ENCODE measurements around the gene KIF3C. TPM values are rescaled to one million over a fixed set of nuclear protein-coding genes. Genes with fewer than 3 reads are reported as not detected.

Gene KIF3C
- total RNA-seq, 1 experiment from 2014 or later: 55.7 TPM

- intact Hi-C loops (cut with micrococcal nuclease; ENCODE audit: unreplicated experiment) (no loop called here), in situ Hi-C loops (cut with HindIII; ENCODE audit: low pct_unique_long_range_greater_than_20kb, low sequenced_read_pairs) (no loop called here)
- Histone ChIP-seq H3K27me3 (ENCODE audit: control insufficient read depth, insufficient read depth, low read length) (no peaks in the 10 kb centered on the region), H3K4me1 (ENCODE audit: control insufficient read depth, insufficient read depth, low read length) (peaks cover 29% of the 10 kb centered on the region), H3K36me3 (ENCODE audit: control insufficient read depth, insufficient read depth, low read length) (no peaks in the 10 kb centered on the region), H3K9me3 (ENCODE audit: control insufficient read depth, insufficient read depth, low read depth, low read length) (peaks cover 4% of the 10 kb centered on the region; the same call in 1 of the 2 replicates), H3K4me3 (ENCODE audit: low read depth in 2 of 2, low read length in 2 of 2) (no peak overlapping the region), H3K27ac (ENCODE audit: low read length) (peak overlapping the region; percentile 76)
- no peak for ATAC-seq
- POLR2A ChIA-PET: interaction anchor here (0.6 kb wide), 1 partner anchor 27 kb away, joined by 3 read pairs; no protein-coding TSS in a partner anchor
- no peak for DNase-seq (ENCODE audit: low read depth, low spot score)
- TF ChIP-seq, protein P1, sequence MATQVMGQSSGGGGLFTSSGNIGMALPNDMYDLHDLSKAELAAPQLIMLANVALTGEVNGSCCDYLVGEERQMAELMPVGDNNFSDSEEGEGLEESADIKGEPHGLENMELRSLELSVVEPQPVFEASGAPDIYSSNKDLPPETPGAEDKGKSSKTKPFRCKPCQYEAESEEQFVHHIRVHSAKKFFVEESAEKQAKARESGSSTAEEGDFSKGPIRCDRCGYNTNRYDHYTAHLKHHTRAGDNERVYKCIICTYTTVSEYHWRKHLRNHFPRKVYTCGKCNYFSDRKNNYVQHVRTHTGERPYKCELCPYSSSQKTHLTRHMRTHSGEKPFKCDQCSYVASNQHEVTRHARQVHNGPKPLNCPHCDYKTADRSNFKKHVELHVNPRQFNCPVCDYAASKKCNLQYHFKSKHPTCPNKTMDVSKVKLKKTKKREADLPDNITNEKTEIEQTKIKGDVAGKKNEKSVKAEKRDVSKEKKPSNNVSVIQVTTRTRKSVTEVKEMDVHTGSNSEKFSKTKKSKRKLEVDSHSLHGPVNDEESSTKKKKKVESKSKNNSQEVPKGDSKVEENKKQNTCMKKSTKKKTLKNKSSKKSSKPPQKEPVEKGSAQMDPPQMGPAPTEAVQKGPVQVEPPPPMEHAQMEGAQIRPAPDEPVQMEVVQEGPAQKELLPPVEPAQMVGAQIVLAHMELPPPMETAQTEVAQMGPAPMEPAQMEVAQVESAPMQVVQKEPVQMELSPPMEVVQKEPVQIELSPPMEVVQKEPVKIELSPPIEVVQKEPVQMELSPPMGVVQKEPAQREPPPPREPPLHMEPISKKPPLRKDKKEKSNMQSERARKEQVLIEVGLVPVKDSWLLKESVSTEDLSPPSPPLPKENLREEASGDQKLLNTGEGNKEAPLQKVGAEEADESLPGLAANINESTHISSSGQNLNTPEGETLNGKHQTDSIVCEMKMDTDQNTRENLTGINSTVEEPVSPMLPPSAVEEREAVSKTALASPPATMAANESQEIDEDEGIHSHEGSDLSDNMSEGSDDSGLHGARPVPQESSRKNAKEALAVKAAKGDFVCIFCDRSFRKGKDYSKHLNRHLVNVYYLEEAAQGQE (IDR thresholded peaks at IDR 0.05; ENCODE audit: insufficient read depth in 1 of 2, low read depth in 2 of 2, low read length in 1 of 2): no peak
- TF ChIP-seq TCF7L2 (IDR thresholded peaks at IDR 0.05; ENCODE audit: low read depth, low read length): no peak
- no peak for TF ChIP-seq SIN3A (IDR thresholded peaks at IDR 0.05; ENCODE audit: borderline replicate concordance, insufficient read depth, low read depth, low read length)
- TF ChIP-seq, protein P2, sequence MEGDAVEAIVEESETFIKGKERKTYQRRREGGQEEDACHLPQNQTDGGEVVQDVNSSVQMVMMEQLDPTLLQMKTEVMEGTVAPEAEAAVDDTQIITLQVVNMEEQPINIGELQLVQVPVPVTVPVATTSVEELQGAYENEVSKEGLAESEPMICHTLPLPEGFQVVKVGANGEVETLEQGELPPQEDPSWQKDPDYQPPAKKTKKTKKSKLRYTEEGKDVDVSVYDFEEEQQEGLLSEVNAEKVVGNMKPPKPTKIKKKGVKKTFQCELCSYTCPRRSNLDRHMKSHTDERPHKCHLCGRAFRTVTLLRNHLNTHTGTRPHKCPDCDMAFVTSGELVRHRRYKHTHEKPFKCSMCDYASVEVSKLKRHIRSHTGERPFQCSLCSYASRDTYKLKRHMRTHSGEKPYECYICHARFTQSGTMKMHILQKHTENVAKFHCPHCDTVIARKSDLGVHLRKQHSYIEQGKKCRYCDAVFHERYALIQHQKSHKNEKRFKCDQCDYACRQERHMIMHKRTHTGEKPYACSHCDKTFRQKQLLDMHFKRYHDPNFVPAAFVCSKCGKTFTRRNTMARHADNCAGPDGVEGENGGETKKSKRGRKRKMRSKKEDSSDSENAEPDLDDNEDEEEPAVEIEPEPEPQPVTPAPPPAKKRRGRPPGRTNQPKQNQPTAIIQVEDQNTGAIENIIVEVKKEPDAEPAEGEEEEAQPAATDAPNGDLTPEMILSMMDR (IDR thresholded peaks at IDR 0.05): no peak
- TF ChIP-seq POLR2AphosphoS5 (IDR thresholded peaks at IDR 0.05; ENCODE audit: low read depth, low read length): no peak
- BruUV-seq (replicated peaks): no TSS peak
- CTCF ChIA-PET: interaction anchor here (0.6 to 0.9 kb wide), 2 partner anchors 13 to 19 kb away, joined by 3 to 4 read pairs; no protein-coding TSS in a partner anchor
Measured at GRCh38 chr2:26010943-26011342, 28.6 kb upstream of the KIF3C start.

GRCh38 chr2:26009567-26009963 lies 27.3 kb upstream of the KIF3C start:
- H3K27ac ChIP-seq (ENCODE audit: low read length): no peak overlapping the region
- TF ChIP-seq TCF7L2 (IDR thresholded peaks at IDR 0.05; ENCODE audit: low read depth, low read length) (no peak), SIN3A (IDR thresholded peaks at IDR 0.05; ENCODE audit: borderline replicate concordance, insufficient read depth, low read depth, low read length) (no peak), POLR2AphosphoS5 (IDR thresholded peaks at IDR 0.05; ENCODE audit: low read depth, low read length) (no peak)
- TF ChIP-seq, protein P2 (IDR thresholded peaks at IDR 0.05): no peak
- TF ChIP-seq, protein P1 (IDR thresholded peaks at IDR 0.05; ENCODE audit: insufficient read depth in 1 of 2, low read depth in 2 of 2, low read length in 1 of 2): no peak
- no peaks in the 10 kb centered on the region for H3K27me3 ChIP-seq (ENCODE audit: control insufficient read depth, insufficient read depth, low read length)
- H3K4me1 ChIP-seq (ENCODE audit: control insufficient read depth, insufficient read depth, low read length): peaks cover 26% of the 10 kb centered on the region
- H3K9me3 ChIP-seq (ENCODE audit: control insufficient read depth, insufficient read depth, low read depth, low read length): peaks cover 4% of the 10 kb centered on the region; the same call in 1 of the 2 replicates
- DNase-seq (ENCODE audit: low read depth, low spot score): no peak
- POLR2A ChIA-PET: no interaction called here
- no peak for ATAC-seq
- in situ Hi-C loops (cut with HindIII; ENCODE audit: low pct_unique_long_range_greater_than_20kb, low sequenced_read_pairs): no loop called here
- no peak overlapping the region for H3K4me3 ChIP-seq (ENCODE audit: low read depth in 2 of 2, low read length in 2 of 2)
- intact Hi-C loops (cut with micrococcal nuclease; ENCODE audit: unreplicated experiment): no loop called here
- BruUV-seq (replicated peaks): no TSS peak
- CTCF ChIA-PET: no interaction called here
- H3K36me3 ChIP-seq (ENCODE audit: control insufficient read depth, insufficient read depth, low read length): no peaks in the 10 kb centered on the region

Data from Panc1 (cell line).